Measurements from ENCODE around the gene MED6.

DNA sequence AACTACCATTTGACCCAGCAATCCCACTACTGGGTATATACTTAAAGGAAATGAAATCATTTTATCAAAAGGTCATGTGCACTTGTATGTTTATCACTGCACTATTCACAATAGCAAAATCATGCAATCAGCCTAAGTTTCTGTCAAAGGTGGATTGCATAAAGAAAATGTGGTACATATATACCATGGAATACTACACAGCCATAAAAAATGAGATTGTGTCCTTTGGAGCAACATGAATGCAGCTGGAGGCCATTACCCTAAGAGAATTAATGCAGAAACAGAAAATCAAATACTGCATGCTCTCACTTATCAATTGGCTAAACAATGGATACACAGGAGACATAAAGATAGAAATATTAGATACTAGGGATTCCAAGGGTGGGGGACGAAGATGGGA, 27.4 kb downstream of the MED6 start:
- TF ChIP-seq CTCF (conservative IDR thresholded peaks at IDR 0.05; ENCODE audit: low read length), result no peak
- no peak for TF ChIP-seq EZH2phosphoT487 (IDR thresholded peaks at IDR 0.05; ENCODE audit: borderline replicate concordance)
